IPS-NIHi7 (cell line): ENCODE results near the gene PPP2R2B.

ENCODE experiments used
- DNase-seq: peaks from one replicate; pipeline ENCODE4 v3.0.0; 2012; ENCODE audit warnings: mixed read lengths; ENCODE audit errors: extremely low spot score

The PPP2R2B gene

GRCh38 chr5:146781157-146781556 is 97.4 kb downstream of the PPP2R2B start:
- DNase-seq = no peak

GRCh38 chr5:146779211-146779869 is 99.2 kb downstream of the PPP2R2B start:
- no peak for DNase-seq

GRCh38 chr5:146778795-146779194 is 99.8 kb downstream of the PPP2R2B start:
- DNase-seq = no peak

- DNase-seq = no peak
Measured at GRCh38 chr5:146778261-146778660, 100.3 kb downstream of the PPP2R2B start.

GRCh38 chr5:146772881-146773466 is 105.6 kb downstream of the PPP2R2B start:
- DNase-seq = no peak

GRCh38 chr5:146770980-146771379 is 107.6 kb downstream of the PPP2R2B start:
- DNase-seq = no peak

- DNase-seq = peak; percentile 34
Measured at GRCh38 chr5:146770546-146770945, 108.0 kb downstream of the PPP2R2B start.

- DNase-seq = no peak
Measured at GRCh38 chr5:146767534-146767933, 111.0 kb downstream of the PPP2R2B start.

- no peak for DNase-seq
Measured at GRCh38 chr5:146766013-146766412, 112.5 kb downstream of the PPP2R2B start.

- DNase-seq = no peak
Measured at GRCh38 chr5:146765089-146765832, 113.3 kb downstream of the PPP2R2B start.

- no peak for DNase-seq
Measured at GRCh38 chr5:146762830-146763229, 115.7 kb downstream of the PPP2R2B start.

- no peak for DNase-seq
Measured at GRCh38 chr5:146761811-146762210, 116.7 kb downstream of the PPP2R2B start.

GRCh38 chr5:146758938-146759337 is 119.6 kb downstream of the PPP2R2B start:
- DNase-seq = no peak

- no peak for DNase-seq
Measured at GRCh38 chr5:146758076-146758475, 120.5 kb downstream of the PPP2R2B start.

- no peak for DNase-seq
Measured at GRCh38 chr5:146756546-146756945, 122.0 kb downstream of the PPP2R2B start.

- DNase-seq = no peak
Measured at GRCh38 chr5:146755793-146756192, 122.8 kb downstream of the PPP2R2B start.

- no peak for DNase-seq
Measured at GRCh38 chr5:146754621-146755020, 123.9 kb downstream of the PPP2R2B start.

- DNase-seq = no peak
Measured at GRCh38 chr5:146753641-146754040, 124.9 kb downstream of the PPP2R2B start.

- no peak for DNase-seq
Measured at GRCh38 chr5:146751781-146752401, 126.7 kb downstream of the PPP2R2B start.

GRCh38 chr5:146751054-146751453 is 127.5 kb downstream of the PPP2R2B start:
- DNase-seq = no peak

GRCh38 chr5:146748533-146748932 is 130.0 kb downstream of the PPP2R2B start:
- DNase-seq = no peak

GRCh38 chr5:146745931-146746577 is 132.5 kb downstream of the PPP2R2B start:
- no peak for DNase-seq
